Ovary (tissue), 9 donors: ENCODE results near the gene SKI. TPM values are rescaled to one million over a fixed set of nuclear protein-coding genes. Genes with fewer than 3 reads are reported as not detected.

Experiments
- DNase-seq, 5 donors: peaks; one replicate each; pipeline ENCODE4 v3.0.0-alpha.2; 2019 to 2020
- H3K27ac ChIP-seq, 2 donors: fragments of 200-600 bp; one replicate each; pipeline versions ENCODE4 v1.5.1 to v1.8.0; 2019 to 2022
- H3K27me3 ChIP-seq: fragments of 200-600 bp; one replicate; pipeline ENCODE4 v1.8.0; 2022
- H3K36me3 ChIP-seq: fragments of 200-600 bp; sonication (generic); one replicate; pipeline ENCODE4 v1.5.1; 2019
- H3K4me1 ChIP-seq: one replicate; pipeline ENCODE4 v1.8.1; 2013; ENCODE audit warnings: mild to moderate bottlenecking, moderate library complexity; ENCODE audit not compliant: insufficient read depth
- H3K4me3 ChIP-seq: fragments of 200-600 bp; sonication (generic); one replicate; pipeline ENCODE4 v1.5.1; 2017
- H3K9me3 ChIP-seq, 2 donors: fragments of 200-600 bp in 1 of 2; sonication (generic) in 1 of 2; one replicate each; pipeline versions ENCODE4 v1.5.1 to v1.8.1; 2013 to 2019; ENCODE audit warnings: mild to moderate bottlenecking in 1 of 2, moderate library complexity in 1 of 2
- EP300 ChIP-seq: sonication (generic); formaldehyde crosslinking; IDR thresholded peaks from one replicate; pipeline ENCODE4 v1.6.1; 2017; ENCODE audit warnings: antibody characterized with exemption
- POLR2A ChIP-seq: fragments of 450-650 bp; IDR thresholded peaks from one replicate; pipeline ENCODE4 v1.6.1; 2017; ENCODE audit warnings: antibody characterized with exemption, mild to moderate bottlenecking, moderate library complexity
- WGBS, 3 donors: extraction: QIAGEN DNeasy Blood & Tissue Kit in 1 of 3; methylation state at CpG; one replicate each; pipeline versions ENCODE4 v1.1.5 to v1.1.7; 2013 to 2017; 5-methylcytosine and 5-hydroxymethylcytosine counted together
- intact Hi-C, 4 donors: fragments of 100-400 bp; cut with DNase I; formaldehyde crosslinking; loops; one replicate each; pipeline versions ENCODE4 v1.11.0 to v1.15.1; 2022 to 2023
- polyA plus RNA-seq, 2 donors: library from polyadenylated mRNA; stranded (reverse); fragments of 200-250 nt in 1 of 2; fragments of 350-450 nt in 1 of 2; fragmentation: Illumina TruSeq in 1 of 2; extraction: RNeasy Lipid Tissue Mini Kit (QIAGEN cat#74804) in 1 of 2; gene quantifications; one replicate each; pipeline ENCODE4 v1.2.3, GENCODE V29; 2013 to 2014
- total RNA-seq, 7 donors: library from RNA; depleted of rRNA in 2 of 7; stranded (reverse); fragments of >200 nt in 2 of 7; fragmentation: NEBNext Ultra II Directional in 3 of 7; extraction: Animal tissue kit (Norgen Biotek cat#: 25700) in 3 of 7; gene quantifications; one replicate each; pipeline versions ENCODE4 v1.1.0 to v1.2.4, GENCODE V29; 2016 to 2023
- TF ChIP-seq, protein P1 (sequence below), 3 donors: fragments of 450-650 bp in 2 of 3; fragments of 200-600 bp in 1 of 3; IDR thresholded peaks; one replicate each; pipeline versions ENCODE4 v1.5.1 to v1.8.0; 2016 to 2022; ENCODE audit warnings: antibody characterized with exemption in 3 of 3, mild to moderate bottlenecking in 1 of 3
- donor health status: DM: no; HTN: no; CAD: no; lungs with moderate emphysema.
- donor health status: DM: no; HTN: no; CAD: no.
- donor health status: Bipolar disorder and iron deficiency.
- donor health status: DM: yes; HTN: yes; CAD: no.
- donor health status: DM: no; HTN: no; CAD: no.
- donor health status: DM: yes; HTN: yes; CAD: no.

SKI gene
- total and polyA plus RNA-seq, 9 donors: 27.8 to 109 (median 79.1) TPM

DNA sequence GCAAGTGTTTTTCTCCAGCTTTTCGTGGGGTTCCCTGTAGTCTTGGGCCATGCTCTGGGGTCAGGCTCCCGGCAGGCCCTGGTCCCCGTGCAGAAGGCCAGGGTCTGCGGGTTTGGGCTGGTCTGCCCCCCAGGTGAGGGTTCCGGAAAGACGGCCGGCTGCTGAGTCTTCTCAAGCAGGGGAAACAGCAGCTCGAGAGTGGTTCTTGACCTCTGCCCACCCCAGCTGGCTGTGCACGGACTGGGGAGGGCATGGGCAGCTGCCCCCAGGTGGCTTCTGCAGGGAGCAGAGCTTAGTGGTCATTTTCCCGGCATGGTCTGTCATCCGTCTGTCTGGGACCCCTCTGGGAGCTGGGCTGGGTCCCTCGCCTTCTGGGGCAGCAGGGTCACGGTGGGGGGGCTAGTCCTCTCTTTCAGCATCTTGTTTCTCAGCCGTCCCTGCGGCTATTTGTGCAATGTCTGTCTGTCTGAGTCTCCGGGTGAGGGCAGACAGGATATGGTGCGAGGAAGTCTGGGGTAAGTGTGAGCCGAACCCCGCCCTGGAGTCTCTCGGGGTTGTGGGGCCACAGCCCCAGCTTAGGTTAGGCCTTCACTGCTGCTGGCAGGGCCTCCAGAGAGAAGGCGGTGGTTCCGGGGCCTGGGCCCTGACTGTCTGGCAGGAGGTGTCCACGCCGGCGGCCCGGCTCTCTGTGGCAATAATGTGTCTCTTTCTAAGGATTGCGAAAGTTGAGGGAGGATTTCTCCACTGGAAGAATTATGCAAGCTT, 6.1 kb downstream of the SKI start:
- Histone ChIP-seq H3K36me3 (no peaks in the 10 kb centered on the region), H3K4me3 (peak overlapping the region; percentile 25), H3K4me1 (peaks cover 48% of the 10 kb centered on the region), H3K27ac (peak overlapping the region; percentile 68 to 73), H3K27me3 (no peaks in the 10 kb centered on the region), H3K9me3 (no peaks in the 10 kb centered on the region)
- intact Hi-C loops: loop anchor here (5.0 kb wide), 4 partner anchors 37 to 78 kb away; partner anchors contain the start of gene FAAP20 (in 1 of the 4)
- WGBS, 3 donors: 8 to 9% (median 8%) methylated on average over 27 of the region's 27 CpGs
- TF ChIP-seq POLR2A: no peak
- TF ChIP-seq, protein P1, sequence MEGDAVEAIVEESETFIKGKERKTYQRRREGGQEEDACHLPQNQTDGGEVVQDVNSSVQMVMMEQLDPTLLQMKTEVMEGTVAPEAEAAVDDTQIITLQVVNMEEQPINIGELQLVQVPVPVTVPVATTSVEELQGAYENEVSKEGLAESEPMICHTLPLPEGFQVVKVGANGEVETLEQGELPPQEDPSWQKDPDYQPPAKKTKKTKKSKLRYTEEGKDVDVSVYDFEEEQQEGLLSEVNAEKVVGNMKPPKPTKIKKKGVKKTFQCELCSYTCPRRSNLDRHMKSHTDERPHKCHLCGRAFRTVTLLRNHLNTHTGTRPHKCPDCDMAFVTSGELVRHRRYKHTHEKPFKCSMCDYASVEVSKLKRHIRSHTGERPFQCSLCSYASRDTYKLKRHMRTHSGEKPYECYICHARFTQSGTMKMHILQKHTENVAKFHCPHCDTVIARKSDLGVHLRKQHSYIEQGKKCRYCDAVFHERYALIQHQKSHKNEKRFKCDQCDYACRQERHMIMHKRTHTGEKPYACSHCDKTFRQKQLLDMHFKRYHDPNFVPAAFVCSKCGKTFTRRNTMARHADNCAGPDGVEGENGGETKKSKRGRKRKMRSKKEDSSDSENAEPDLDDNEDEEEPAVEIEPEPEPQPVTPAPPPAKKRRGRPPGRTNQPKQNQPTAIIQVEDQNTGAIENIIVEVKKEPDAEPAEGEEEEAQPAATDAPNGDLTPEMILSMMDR (IDR thresholded peaks at IDR 0.05): no peak
- TF ChIP-seq EP300: no peak
- peak; percentile 80 to 93 (median 87) for DNase-seq

DNA sequence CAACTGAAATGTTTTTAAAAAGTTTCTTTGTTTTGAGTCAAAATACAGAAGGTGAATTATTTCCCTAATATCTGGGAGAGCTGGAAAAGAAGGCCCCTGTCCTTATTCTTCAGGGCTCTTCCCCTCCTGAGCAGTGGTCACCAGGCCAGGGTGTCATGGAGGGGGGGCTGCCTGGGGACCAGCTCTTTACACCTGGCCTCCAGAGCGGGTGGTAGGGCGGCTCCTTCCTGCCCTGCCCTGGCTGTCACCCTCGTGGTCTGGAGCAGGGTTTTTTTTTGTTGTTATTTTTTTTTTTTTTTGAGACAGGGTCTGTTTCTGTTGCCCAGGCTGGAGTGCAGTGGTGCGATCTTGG, 6.6 kb downstream of the SKI start:
- Histone ChIP-seq H3K4me1 (peaks cover 51% of the 10 kb centered on the region), H3K4me3 (no peak overlapping the region), H3K36me3 (no peaks in the 10 kb centered on the region), H3K27me3 (no peaks in the 10 kb centered on the region), H3K27ac (peak overlapping the region; percentile 68 to 73), H3K9me3 (no peaks in the 10 kb centered on the region)
- intact Hi-C loops: loop anchor here (5.0 kb wide), 6 partner anchors 37 to 78 kb away; partner anchors contain the start of gene FAAP20 (in 1 of the 4)
- WGBS, 3 donors: 19 to 27% (median 24%) methylated on average over 4 of the region's 4 CpGs
- DNase-seq: peak in 2 of 5 donors; percentile 63 to 64
- TF ChIP-seq, protein P1 (IDR thresholded peaks at IDR 0.05): no peak
- TF ChIP-seq POLR2A (no peak), EP300 (no peak)

GRCh38 chr1:2235300-2235998, 7.3 kb downstream of the SKI start:
- TF ChIP-seq, protein P1 (IDR thresholded peaks at IDR 0.05): no peak
- TF ChIP-seq EP300 (no peak), POLR2A (no peak)
- Histone ChIP-seq H3K27ac (peak overlapping the region; percentile 68 to 73), H3K4me3 (no peak overlapping the region), H3K27me3 (no peaks in the 10 kb centered on the region), H3K4me1 (peaks cover 52% of the 10 kb centered on the region), H3K9me3 (no peaks in the 10 kb centered on the region), H3K36me3 (no peaks in the 10 kb centered on the region)
- intact Hi-C loops: loop anchor here in 3 of 4 donors (5.0 kb wide), 2 partner anchors 37 to 62 kb away; no protein-coding TSS in a partner anchor
- 77 to 80% (median 78%) methylated on average over 22 of the region's 22 CpGs for WGBS, 3 donors
- DNase-seq: no peak

DNA sequence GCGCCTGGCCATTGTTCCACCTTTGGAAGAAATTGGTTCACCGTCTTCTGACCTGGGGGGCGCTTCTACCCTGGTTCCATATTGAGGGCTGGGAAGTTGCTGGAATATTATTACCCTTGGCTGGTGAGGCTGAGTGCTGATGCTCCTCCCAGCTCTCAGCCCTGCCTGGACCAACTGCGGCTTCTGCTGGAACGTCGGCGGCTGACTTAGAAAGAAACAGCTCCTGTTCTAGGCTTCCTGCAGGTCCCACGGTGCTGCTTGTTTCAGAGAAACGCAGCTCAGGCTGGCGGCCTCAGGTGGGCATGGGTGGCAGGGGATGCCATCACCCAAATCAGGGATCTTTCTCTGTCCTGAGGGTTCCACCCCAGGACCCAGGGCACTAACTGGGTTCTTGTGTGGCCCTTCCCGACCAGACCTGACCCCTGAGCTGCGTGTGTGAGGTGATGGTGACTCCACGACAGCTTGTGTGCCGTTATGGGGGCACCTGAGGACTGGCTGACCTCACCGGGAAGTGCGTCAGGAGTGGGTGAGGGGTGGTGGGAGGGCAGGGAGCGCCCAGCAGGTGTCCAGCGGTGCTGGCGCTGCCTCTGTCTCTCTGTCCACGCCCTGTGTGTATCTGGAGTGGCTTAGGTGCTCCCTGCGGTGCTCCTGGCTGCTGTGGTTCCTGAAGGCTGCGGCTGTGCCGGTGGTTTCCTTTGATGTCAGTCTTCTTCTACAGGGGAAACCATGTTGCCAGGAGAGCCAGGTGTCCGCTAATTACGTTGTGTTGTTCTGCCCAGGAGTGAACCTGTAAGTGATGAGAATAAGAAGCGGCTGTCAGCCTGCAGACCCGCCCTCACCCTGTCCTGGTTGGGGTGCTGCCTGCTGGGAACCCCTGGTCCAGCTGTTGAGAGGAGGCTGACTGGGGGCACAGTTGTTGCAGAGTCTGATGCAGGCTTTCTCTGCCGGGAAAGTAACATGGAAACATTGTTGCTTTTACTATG, 8.9 kb downstream of the SKI start:
- intact Hi-C loops: loop anchor here in 3 of 4 donors (5.0 kb wide), 2 partner anchors 35 to 60 kb away; no protein-coding TSS in a partner anchor

More for the DNA sequence above, 8.9 kb downstream of the SKI start:
- no peaks in the 10 kb centered on the region for H3K9me3 ChIP-seq
- 72 to 79% (median 77%) methylated on average over 20 to 28 of the region's 28 CpGs for WGBS, 3 donors
- DNase-seq: no peak
- no peaks in the 10 kb centered on the region for H3K36me3 ChIP-seq
- TF ChIP-seq, protein P1 (IDR thresholded peaks at IDR 0.05): no peak
- TF ChIP-seq EP300 (no peak), POLR2A (no peak)
- H3K27me3 ChIP-seq: no peaks in the 10 kb centered on the region
- no peak overlapping the region for H3K4me3 ChIP-seq
- H3K27ac ChIP-seq: no peak overlapping the region
- peaks cover 57% of the 10 kb centered on the region for H3K4me1 ChIP-seq
